ENCODE measurements around the gene CFD.
"Not testable (repeated sequence)": the region's sequence is repeated elsewhere in the genome, so short reads cannot be mapped to it uniquely, and the experiment has no call there.

The CFD gene

GRCh38 chr19:820212-820611, 39.3 kb upstream of the CFD start:
- not testable (repeated sequence) for H3K4me3 Mint-ChIP-seq, H3K36me3 Mint-ChIP-seq, DNase-seq, H3K4me1 Mint-ChIP-seq, H3K9me3 Mint-ChIP-seq, H3K27ac Mint-ChIP-seq
- H3K27me3 Mint-ChIP-seq: peaks cover 50% of the 10 kb centered on the region
- CTCF ChIA-PET: interaction anchor here (0.7 kb wide), 1 partner anchor 101 kb away, joined by 3 read pairs; no protein-coding TSS in a partner anchor

DNA sequence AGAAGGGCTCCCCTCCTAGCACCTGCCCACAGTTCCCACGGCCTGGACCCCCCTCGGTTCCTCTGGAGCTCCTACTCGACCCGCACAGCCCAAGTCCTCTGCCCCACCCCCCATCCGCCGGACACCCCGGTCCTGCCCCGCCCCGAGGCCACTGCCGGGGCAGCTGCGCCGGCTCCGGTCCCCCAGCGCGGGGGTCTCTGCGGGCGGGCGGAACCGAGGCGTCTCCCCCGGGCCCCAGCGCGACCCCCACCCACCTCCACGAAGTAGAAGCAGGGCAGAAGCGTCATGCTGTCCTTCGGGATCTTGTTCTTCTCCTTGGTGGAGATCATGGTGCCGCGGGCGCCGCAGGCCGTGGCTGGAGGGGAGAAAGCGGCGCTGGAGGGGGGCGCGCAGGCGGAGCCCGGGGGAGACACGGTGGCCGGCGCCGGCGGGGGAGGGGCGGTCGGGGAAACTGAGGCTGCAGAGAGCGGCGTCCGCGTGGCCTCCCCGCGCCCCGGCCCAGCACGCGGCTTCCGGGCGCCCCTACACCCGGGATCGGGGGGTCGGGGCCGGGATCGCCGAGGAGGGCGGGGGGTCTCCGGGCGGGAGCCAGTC, 38.1 kb upstream of the CFD start:
- peaks cover 57% of the 10 kb centered on the region for H3K27me3 Mint-ChIP-seq

DNA sequence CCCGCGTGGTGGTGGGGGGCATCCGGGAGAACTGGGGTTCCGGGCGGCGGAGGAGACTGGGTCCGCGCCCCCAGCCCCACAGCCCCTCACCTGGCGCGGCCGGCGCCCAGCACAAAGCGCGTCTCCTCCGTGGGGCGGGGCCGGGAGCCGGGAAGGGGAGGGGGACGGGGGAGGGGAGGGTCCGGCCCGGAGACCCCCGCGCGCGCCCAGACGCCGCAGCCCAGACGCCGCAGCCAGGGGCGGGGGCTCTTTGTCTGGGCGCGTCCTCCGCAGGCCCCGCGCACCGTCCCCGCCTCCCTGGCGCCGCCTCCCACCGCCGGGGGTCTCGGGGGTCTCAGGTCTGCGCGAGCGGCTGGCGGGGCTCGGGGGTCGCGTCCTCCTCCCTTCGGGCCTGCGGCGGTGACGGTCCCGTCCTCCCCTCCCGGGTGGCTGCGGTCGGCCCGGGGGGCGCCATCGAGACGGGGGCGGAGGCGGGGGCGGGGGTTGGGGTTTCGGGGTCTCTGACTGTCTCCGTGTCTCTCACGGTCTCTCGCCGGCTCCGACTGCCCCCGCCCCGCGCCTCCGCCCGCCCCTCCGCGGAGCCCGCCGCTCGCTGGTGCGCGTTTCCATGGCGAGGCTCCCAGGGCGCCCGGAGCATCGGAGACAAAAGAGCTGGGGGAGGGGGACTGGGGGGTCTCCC, 37.5 kb upstream of the CFD start, which contains the start of gene PLPPR3:
TSS of gene PLPPR3 (minus strand) at position 131 of the 679 bp plus-strand sequence. CDS start 396 bp downstream, outside the sequence.
- CTCF ChIA-PET: no interaction called here
- Mint-ChIP-seq H3K27me3 (peaks cover 57% of the 10 kb centered on the region), H3K27ac (no peak within 1 kb of the TSS), H3K4me3 (no peak within 1 kb of the TSS), H3K9me3 (no peaks in the 10 kb centered on the region), H3K36me3 (no peaks in the 10 kb centered on the region), H3K4me1 (no peaks in the 10 kb centered on the region)
- no peak for DNase-seq

More for the DNA sequence above, 38.1 kb upstream of the CFD start:
- CTCF ChIA-PET: no interaction called here
- no peak overlapping the region for H3K4me3 Mint-ChIP-seq
- DNase-seq: no peak
- H3K36me3 Mint-ChIP-seq: peaks cover 4% of the 10 kb centered on the region
- no peak overlapping the region for H3K27ac Mint-ChIP-seq
- H3K4me1 Mint-ChIP-seq: no peaks in the 10 kb centered on the region
- no peaks in the 10 kb centered on the region for H3K9me3 Mint-ChIP-seq

GRCh38 chr19:823565-824121, 35.8 kb upstream of the CFD start:
- Mint-ChIP-seq H3K27ac (no peak overlapping the region), H3K27me3 (peaks cover 57% of the 10 kb centered on the region), H3K4me1 (no peaks in the 10 kb centered on the region), H3K36me3 (no peaks in the 10 kb centered on the region), H3K4me3 (no peak overlapping the region), H3K9me3 (no peaks in the 10 kb centered on the region)
- CTCF ChIA-PET: no interaction called here
- no peak for DNase-seq

DNA sequence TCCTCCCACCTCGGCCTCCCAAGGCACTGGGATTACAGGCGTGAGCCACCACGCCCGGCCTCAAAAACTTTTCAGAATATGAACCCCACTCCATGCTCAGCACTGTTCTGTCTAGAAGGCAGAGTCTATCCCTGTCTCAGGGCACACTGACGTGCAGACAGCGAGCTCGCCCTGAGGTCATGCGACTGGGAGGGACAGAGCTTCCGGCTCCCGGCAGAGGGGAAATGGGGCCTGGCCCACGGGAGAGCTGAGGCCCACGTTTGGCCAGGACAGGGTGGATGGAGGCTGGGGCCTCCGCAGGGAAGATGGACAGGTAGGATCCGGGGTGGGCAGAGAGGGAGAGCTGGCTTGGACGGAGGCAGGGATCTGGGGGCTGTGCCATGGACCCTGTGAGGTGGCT, 34.6 kb upstream of the CFD start:
- no peak overlapping the region for H3K4me3 Mint-ChIP-seq
- H3K36me3 Mint-ChIP-seq: no peaks in the 10 kb centered on the region
- H3K9me3 Mint-ChIP-seq: no peaks in the 10 kb centered on the region
- no peaks in the 10 kb centered on the region for H3K4me1 Mint-ChIP-seq
- H3K27ac Mint-ChIP-seq: no peak overlapping the region
- CTCF ChIA-PET: no interaction called here
- peaks cover 57% of the 10 kb centered on the region for H3K27me3 Mint-ChIP-seq
- DNase-seq: no peak

- H3K4me1 Mint-ChIP-seq: no peaks in the 10 kb centered on the region
- peaks cover 53% of the 10 kb centered on the region for H3K27me3 Mint-ChIP-seq
- H3K27ac Mint-ChIP-seq: no peak overlapping the region
- no peaks in the 10 kb centered on the region for H3K36me3 Mint-ChIP-seq
- DNase-seq: no peak
- no peaks in the 10 kb centered on the region for H3K9me3 Mint-ChIP-seq
- H3K4me3 Mint-ChIP-seq: no peak overlapping the region
- CTCF ChIA-PET: no interaction called here
Observed at GRCh38 chr19:825897-826644, 33.4 kb upstream of the CFD start.

- H3K9me3 Mint-ChIP-seq: no peaks in the 10 kb centered on the region
- H3K36me3 Mint-ChIP-seq: no peaks in the 10 kb centered on the region
- no peak overlapping the region for H3K27ac Mint-ChIP-seq
- CTCF ChIA-PET: no interaction called here
- no peak for DNase-seq
- H3K4me1 Mint-ChIP-seq: no peaks in the 10 kb centered on the region
- peaks cover 55% of the 10 kb centered on the region for H3K27me3 Mint-ChIP-seq
- no peak overlapping the region for H3K4me3 Mint-ChIP-seq
Observed at GRCh38 chr19:827314-827709, 32.2 kb upstream of the CFD start.

- CTCF ChIA-PET: no interaction called here
- peaks cover 51% of the 10 kb centered on the region for H3K27me3 Mint-ChIP-seq
- no peaks in the 10 kb centered on the region for H3K4me1 Mint-ChIP-seq
- no peaks in the 10 kb centered on the region for H3K36me3 Mint-ChIP-seq
- no peak for DNase-seq
- H3K27ac Mint-ChIP-seq: no peak within 1 kb of the TSS
- no peak within 1 kb of the TSS for H3K4me3 Mint-ChIP-seq
- no peaks in the 10 kb centered on the region for H3K9me3 Mint-ChIP-seq
Observed at GRCh38 chr19:827710-828321, 31.6 kb upstream of the CFD start, which contains the start of gene AZU1. Gene AZU1 (plus strand): TSS chr19:827837. CDS start chr19:827847, 10 bp downstream.

DNA sequence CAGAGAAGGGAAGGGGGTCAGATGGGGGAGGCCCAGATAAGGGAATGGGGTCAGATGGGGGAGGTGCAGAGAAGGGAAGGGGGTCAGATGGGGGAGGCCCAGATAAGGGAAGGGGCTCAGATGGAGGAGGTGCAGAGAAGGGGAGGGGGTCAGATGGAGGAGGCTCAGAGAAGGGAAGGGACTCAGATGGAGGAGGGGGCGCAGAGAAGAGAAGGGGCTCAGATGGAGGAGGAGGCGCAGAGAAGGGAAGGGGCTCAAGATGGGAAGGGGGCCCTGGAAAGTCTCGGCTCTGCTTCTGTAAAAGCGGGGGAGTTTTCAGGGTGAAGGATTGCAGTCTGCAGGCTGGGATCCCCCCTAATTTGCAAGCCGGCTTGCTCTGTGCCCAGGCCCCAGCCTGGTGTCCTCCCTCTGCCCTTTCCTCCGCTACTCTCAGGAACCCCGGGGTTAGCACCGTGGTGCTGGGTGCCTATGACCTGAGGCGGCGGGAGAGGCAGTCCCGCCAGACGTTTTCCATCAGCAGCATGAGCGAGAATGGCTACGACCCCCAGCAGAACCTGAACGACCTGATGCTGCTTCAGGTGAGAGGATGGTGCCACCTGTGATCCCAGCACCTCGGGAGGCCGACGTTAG, 30.2 kb upstream of the CFD start:
- no peak overlapping the region for H3K4me3 Mint-ChIP-seq
- CTCF ChIA-PET: no interaction called here
- peaks cover 38% of the 10 kb centered on the region for H3K27me3 Mint-ChIP-seq
- H3K9me3 Mint-ChIP-seq: no peaks in the 10 kb centered on the region
- no peak overlapping the region for H3K27ac Mint-ChIP-seq
- no peak for DNase-seq
- H3K36me3 Mint-ChIP-seq: no peaks in the 10 kb centered on the region
- H3K4me1 Mint-ChIP-seq: no peaks in the 10 kb centered on the region

- no peak for DNase-seq
- Mint-ChIP-seq H3K27me3 (peaks cover 37% of the 10 kb centered on the region), H3K27ac (no peak overlapping the region), H3K9me3 (no peaks in the 10 kb centered on the region), H3K4me3 (no peak overlapping the region), H3K36me3 (no peaks in the 10 kb centered on the region), H3K4me1 (no peaks in the 10 kb centered on the region)
- CTCF ChIA-PET: no interaction called here
Observed at GRCh38 chr19:831407-832369, 27.8 kb upstream of the CFD start.

DNA sequence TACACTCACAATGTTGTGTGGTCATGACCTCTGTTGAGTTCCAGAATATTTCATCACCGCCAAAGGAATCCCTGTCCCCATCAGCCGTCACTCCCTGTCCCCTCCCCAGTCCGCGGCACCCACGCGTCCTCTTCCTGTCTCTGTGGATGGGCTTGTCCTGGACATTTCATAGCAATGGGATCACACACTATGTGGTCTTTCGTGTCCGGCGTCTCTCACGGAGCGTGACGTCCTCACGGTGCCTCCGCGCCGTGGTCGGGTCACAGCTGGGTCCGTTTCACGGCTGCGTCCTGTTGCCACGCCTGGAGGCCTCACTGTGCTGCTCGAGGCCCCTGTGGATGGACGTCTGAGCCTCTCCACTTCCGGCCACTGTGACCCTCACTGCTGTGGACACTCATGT, 25.2 kb upstream of the CFD start:
- Mint-ChIP-seq H3K4me1 (no peaks in the 10 kb centered on the region), H3K4me3 (no peak overlapping the region), H3K27me3 (peaks cover 43% of the 10 kb centered on the region), H3K36me3 (no peaks in the 10 kb centered on the region), H3K27ac (no peak overlapping the region), H3K9me3 (no peaks in the 10 kb centered on the region)
- CTCF ChIA-PET: no interaction called here
- DNase-seq: no peak

GRCh38 chr19:835210-835810, 24.2 kb upstream of the CFD start:
- CTCF ChIA-PET: no interaction called here
- no peak overlapping the region for H3K27ac Mint-ChIP-seq
- peaks cover 44% of the 10 kb centered on the region for H3K27me3 Mint-ChIP-seq
- H3K4me1 Mint-ChIP-seq: no peaks in the 10 kb centered on the region
- no peaks in the 10 kb centered on the region for H3K9me3 Mint-ChIP-seq
- no peaks in the 10 kb centered on the region for H3K36me3 Mint-ChIP-seq
- no peak for DNase-seq
- no peak overlapping the region for H3K4me3 Mint-ChIP-seq

All from activated naive CD4-positive, alpha-beta T cell treated with anti-CD3 and anti-CD28 coated beads, Interleukin-2, amount 10 ng/mL, durations not matched to agents 7 days and 5 days (primary cell).